H1 (cell line): ENCODE data around the gene HTR2B. TPM values are rescaled to one million over a fixed set of nuclear protein-coding genes. Genes with fewer than 3 reads are reported as not detected.

Source experiments
- polyA plus RNA-seq, 7 experiments: library from polyadenylated mRNA; depleted of rRNA in 3 of 7; stranded (reverse) in 5 of 7; unstranded in 2 of 7; fragments of >200 nt in 5 of 7; fragments of 200-250 nt in 2 of 7; gene quantifications; 1 replicate in 5 of 7; 2 replicates in 1 of 7; 4 replicates in 1 of 7; pipeline versions ENCODE4 v1.2.1 to v1.2.3, GENCODE V29; 2011 to 2013; ENCODE audit warnings: missing spikeins in 2 of 7, mixed read lengths in 2 of 7
- small RNA-seq: library from polyadenylated mRNA; stranded (forward); fragments of <200 nt; extraction: miRNeasy Mini kit (QIAGEN cat#:217004); gene quantifications from one replicate; pipeline ENCODE3, GENCODE V24; 2013; ENCODE audit not compliant: insufficient read depth
- total RNA-seq: library from RNA; stranded (reverse); fragmentation: NEBNext Ultra II Directional; extraction: Animal tissue kit (Norgen Biotek cat#: 25700); gene quantifications from 2 replicates; pipeline ENCODE4 v1.2.1, GENCODE V29; 2021

HTR2B gene
- total and polyA plus RNA-seq, 2 of the 8 experiments (the other 6 are each of a cell fraction or from before 2014, with no cell fraction given): not detected

Small RNAs within 50 kb of the gene (small RNA-seq; reads per million reads assigned to genes)
- gene RNU1-93P: not detected

Other genes starting within 250 kb of the HTR2B start
- not detected in 2 replicates for gene GPR55, start 199.8 kb downstream of the HTR2B start, total RNA-seq
- not detected in 2 replicates for gene GPR55, start 199.8 kb downstream of the HTR2B start, polyA plus RNA-seq (2011; rRNA removed)
- gene SPATA3, start 128.9 kb downstream of the HTR2B start, total RNA-seq: not detected in 2 replicates
- gene SPATA3, start 128.9 kb downstream of the HTR2B start, polyA plus RNA-seq (2011; rRNA removed): not detected in 2 replicates
- 0.71 and 1.1 TPM in 2 replicates for gene C2orf72, start 87.5 kb downstream of the HTR2B start, total RNA-seq
- 1.7 and 2.6 TPM in 2 replicates for gene C2orf72, start 87.5 kb downstream of the HTR2B start, polyA plus RNA-seq (2011; rRNA removed)
- 170 and 179 TPM in 2 replicates for gene PSMD1, start 68.2 kb downstream of the HTR2B start, total RNA-seq
- gene PSMD1, start 68.2 kb downstream of the HTR2B start, polyA plus RNA-seq (2011; rRNA removed): 155 and 272 TPM in 2 replicates
- gene ARMC9, start 73.6 kb upstream of the HTR2B start, total RNA-seq: 33.0 and 36.1 TPM in 2 replicates
- gene ARMC9, start 73.6 kb upstream of the HTR2B start, polyA plus RNA-seq (2011; rRNA removed): 17.6 and 23.2 TPM in 2 replicates